ENCODE measurements around the gene FUS.
"Not testable (repeated sequence)": the region's sequence is repeated elsewhere in the genome, so short reads cannot be mapped to it uniquely, and the experiment has no call there.

FUS gene

GRCh38 chr16:31143011-31143693, 36.8 kb upstream of the FUS start:
- no peak for DNase-seq (ENCODE audit: low spot score)

- DNase-seq (ENCODE audit: low spot score), result no peak
Observed at GRCh38 chr16:31143694-31144148, 36.2 kb upstream of the FUS start.

DNA sequence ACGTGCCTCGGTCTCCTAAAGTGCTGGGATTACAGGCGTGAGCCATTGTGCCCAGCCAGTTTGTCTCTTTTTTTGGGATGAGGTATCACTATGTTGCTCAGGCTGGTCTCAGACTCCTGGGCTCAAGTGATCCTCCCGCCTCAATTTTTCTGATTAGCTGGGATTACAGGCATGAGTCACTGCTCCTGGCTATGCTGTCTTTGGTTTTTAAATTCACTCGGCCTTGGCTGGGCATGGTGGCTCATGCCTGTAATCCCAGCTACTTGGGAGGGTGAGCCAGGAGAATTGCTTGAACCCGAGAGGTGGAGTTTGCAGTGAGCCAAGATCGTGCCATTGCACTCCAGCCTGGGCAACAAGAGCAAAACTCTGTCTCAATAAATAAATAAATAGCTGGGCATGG, 35.5 kb upstream of the FUS start:
- not testable (repeated sequence) for DNase-seq (ENCODE audit: low spot score)

GRCh38 chr16:31145398-31145990, 34.4 kb upstream of the FUS start:
- DNase-seq (ENCODE audit: low spot score), result no peak

DNA sequence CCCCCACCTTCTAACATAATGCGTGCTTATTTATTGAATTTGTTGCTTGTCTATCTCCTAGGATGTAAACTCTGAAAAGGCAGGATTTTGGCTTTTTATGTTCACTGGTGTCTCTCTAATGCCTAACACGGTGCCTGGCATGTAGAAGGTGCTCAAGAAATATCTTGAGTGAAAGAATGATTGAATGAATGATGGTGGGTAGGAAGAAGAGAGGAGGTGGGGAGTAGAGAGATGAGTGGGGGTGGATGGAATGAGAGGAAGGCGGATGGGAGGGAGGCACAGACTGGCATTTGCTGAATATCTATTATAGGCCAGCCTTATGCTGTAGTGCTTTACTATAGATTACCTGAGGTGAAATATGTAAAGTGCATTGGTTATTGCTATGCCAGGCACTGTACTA, 32.4 kb upstream of the FUS start:
- DNase-seq (ENCODE audit: low spot score), result no peak

DNA sequence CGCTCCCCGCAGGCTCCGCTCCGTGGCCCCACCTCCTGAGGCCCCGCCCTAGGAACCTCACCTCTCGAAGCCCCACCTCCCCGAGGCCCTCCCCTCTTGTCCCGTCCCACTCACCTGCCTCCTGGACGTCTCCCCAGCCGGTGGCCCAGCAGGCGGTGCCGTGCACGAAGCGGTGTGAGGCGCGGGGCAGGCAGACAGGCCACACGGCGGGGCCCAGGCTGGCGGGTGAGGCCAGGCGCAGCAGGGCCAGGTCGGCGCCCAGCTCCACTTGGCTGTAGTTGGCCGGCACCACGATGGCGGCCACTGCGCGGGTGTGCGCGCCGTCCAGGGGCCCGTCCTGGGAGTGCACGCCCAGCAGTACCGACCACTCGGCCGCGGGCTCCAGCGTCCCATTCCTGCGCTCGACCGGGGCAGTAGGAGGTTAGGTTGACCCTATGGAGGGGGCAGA, 31.6 kb upstream of the FUS start:
- no peak for DNase-seq (ENCODE audit: low spot score)

DNA sequence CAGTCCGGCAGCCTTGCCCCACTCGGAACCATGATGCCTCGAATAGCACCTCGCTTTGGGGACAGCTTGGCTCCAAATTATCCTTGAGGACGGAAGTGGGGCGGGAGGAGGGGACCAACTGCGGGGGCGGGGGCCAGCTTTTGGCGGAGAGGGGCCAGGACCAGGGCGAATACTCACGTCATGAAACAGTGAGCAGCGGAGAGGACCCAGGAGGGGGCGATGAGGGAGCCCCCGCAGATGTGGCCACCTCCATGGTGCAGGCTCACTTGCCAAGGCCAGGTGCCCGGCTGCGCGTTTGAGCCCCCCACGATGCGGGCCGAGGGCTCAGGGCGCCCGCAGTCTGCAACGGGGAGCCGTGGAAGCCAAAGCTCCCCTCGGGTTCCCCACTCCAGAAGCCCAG, 31.0 kb upstream of the FUS start:
- DNase-seq (ENCODE audit: low spot score), result no peak

- no peak for DNase-seq (ENCODE audit: low spot score)
Observed at GRCh38 chr16:31149332-31149731, 30.6 kb upstream of the FUS start.

GRCh38 chr16:31149894-31150890, 29.7 kb upstream of the FUS start, which contains the start of gene PRSS36:
Gene PRSS36 (minus strand): TSS chr16:31150066. CDS start chr16:31150035, 31 bp downstream.
- no peak for DNase-seq (ENCODE audit: low spot score)

DNA sequence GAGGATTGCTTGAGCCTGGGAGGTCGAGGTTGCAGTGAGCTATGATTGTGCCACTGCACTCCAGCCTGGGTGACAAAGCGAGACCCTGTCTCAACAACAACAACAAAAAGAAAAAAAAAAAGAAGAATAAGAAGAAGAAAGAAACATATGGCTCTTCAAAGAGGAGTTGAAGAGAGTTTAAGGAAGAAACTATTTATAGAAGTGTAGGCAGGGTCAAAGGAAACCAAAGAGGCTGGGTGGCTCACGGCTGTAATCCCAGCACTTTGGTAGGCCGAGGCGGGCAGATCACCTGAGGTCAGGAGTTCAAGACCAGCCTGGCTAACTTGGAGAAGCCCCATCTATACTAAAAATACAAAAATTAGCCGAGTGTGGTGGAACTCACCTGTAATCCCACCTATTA, 29.0 kb upstream of the FUS start:
- DNase-seq (ENCODE audit: low spot score), result not testable (repeated sequence)

- no peak for DNase-seq (ENCODE audit: low spot score)
Observed at GRCh38 chr16:31157136-31157535, 22.8 kb upstream of the FUS start.

DNA sequence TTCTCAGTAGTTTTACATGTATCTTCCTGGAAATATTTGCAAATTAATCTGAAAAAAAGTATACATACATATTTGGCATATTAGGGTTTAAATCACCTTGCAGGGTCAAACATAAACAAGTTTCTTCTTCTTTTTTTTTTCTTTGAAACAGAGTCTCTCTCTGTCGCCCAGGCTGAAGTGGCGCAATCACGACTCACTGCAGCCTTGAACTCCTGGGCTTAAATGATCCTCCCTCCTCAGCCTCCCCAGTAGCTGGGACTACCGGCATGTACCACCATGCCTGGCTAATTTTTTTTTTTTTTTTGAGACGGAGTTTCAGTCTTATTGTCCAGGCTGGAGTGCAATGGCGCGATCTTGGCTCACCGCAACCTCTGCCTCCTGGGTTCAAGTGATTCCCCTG, 12.6 kb upstream of the FUS start:
- no peak for DNase-seq (ENCODE audit: low spot score)

DNA sequence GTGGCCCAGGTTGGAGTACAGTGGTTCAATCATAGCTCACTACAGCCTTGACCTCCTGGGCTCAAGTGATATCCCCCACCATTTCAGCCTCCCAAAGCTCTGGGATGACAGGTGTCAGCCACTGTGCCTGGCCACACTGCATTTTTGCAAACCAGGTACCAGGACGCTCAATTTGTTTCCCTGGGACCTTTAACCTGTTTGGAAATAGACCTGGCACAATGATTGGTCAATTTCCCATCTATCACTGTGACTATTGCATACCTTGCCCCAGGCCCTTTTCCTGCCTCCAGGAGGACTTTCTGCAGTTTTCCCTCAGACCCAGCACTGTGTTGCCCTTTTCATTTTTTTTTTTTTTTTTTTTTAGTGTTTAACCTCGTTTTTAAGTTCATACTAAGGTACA, 11.1 kb upstream of the FUS start:
- DNase-seq (ENCODE audit: low spot score), result no peak

DNA sequence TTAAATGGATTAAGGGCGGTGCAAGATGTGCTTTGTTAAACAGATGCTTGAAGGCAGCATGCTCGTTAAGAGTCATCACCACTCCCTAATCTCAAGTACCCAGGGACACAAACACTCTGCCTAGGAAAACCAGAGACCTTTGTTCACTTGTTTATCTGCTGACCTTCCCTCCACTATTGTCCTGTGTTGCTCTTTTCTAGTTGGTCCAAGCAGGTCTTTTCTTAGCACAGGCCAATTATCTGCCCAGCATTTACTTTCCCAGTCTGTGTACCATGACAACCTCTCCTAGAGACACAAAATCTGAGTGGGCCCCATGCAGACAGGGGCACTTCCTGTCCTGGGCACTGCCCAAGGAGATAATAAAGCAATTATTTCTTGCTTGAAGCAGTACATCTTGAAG, 9.9 kb upstream of the FUS start:
- DNase-seq (ENCODE audit: low spot score), result not testable (repeated sequence)

DNA sequence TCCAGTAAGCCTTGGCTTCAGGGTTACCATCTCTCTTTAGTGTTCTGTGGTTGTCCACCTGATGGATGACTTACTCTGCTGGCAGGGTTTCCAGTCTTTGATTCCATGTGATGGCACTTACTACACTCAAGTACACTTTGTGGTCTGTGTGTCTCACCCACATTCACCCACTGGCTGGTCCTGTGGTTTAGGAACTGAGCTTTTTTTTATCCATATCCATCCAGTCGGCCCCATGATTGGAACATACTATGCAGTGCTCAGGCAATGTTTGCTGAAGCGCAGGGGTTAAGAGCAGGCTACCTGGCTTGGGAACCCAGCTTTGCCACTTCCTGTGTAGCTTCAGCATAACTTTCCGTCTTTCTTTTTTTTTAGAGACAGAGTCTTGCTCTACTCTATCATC, 2.8 kb upstream of the FUS start:
- no peak for DNase-seq (ENCODE audit: low spot score)

DNA sequence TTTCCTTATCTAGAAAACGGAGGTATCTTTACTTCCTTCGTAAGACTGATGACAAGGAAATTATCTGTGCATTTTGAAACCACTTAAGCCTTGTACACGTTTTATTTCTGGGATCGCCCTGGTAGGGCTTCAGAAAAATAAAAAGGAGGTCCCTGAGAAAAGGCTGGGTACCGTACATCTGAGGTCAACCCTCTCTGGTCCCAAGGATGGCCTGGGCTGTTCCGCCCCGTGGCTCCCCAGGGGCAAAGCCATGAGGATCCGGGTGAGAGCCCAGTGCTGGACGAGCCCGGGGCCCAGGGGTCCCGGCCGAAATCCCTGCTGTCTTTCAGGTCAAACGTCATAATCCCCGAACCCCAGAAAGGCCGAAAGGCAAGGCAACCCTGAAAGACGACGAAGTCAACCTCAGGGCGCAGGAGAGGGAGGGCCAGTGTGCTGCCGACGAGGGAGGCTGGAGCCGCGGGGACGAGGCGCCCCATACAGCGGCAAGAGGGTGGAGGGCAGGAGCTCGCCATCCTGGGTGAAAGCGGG, 656 bp upstream of the FUS start:
- DNase-seq (ENCODE audit: low spot score), result no peak

GRCh38 chr16:31181102-31181830, 1.3 kb downstream of the FUS start:
- DNase-seq (ENCODE audit: low spot score), result peak; percentile 36

DNA sequence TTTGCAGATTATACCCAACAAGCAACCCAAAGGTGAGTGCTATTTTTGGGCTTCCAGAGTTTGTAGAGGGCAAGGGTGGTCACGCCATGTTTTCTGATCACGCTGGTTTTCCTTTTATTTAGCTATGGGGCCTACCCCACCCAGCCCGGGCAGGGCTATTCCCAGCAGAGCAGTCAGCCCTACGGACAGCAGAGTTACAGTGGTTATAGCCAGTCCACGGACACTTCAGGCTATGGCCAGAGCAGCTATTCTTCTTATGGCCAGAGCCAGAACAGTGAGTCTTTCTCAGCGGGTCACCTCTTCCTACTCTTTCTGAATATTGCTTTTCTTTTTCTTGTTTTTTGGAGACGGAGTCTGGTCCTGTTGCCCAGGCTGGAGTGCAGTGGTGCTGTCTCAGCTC, 2.5 kb downstream of the FUS start:
- no peak for DNase-seq (ENCODE audit: low spot score)

DNA sequence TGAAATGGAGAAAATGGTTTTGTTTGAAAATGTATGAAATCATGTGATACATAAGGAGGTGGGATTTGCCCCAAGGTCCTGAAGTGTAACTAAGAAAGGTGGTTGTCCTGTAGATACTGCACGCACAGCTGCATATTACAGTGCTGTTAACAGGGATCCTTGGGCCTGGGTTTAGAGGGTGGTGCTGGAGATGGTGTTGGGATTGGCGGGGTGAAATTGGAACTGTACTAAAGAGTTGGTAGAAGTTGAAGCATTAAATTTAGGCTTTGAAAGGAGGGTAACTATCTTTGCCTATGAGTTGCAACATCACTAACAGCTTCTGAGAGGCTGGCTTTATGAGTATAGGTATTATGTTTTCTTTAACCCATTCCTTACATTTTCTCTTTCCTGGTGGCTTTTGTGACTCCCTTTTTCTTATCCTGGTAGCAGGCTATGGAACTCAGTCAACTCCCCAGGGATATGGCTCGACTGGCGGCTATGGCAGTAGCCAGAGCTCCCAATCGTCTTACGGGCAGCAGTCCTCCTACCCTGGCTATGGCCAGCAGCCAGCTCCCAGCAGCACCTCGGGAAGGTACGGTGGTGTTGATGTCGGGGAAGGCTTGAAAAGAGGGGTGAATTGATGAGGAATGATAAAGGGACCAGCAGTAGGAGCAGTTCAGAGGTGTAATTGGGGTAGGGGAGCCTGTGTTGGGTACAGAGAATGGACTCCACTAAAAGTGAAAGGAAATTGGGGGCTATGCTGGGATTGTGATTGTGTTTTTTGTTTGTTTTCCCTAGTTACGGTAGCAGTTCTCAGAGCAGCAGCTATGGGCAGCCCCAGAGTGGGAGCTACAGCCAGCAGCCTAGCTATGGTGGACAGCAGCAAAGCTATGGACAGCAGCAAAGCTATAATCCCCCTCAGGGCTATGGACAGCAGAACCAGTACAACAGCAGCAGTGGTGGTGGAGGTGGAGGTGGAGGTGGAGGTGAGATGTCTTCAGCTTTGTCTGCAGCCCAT, 3.8 kb downstream of the FUS start:
- DNase-seq (ENCODE audit: low spot score), result no peak

DNA sequence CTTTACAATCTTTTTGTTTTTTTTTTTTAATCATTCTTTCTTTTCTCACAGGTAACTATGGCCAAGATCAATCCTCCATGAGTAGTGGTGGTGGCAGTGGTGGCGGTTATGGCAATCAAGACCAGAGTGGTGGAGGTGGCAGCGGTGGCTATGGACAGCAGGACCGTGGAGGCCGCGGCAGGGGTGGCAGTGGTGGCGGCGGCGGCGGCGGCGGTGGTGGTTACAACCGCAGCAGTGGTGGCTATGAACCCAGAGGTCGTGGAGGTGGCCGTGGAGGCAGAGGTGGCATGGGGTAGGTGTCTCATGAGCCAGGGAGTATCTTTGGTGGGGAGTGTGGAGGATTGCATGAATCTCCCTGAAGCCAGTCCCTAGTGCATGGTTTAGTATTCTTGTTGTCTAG, 4.9 kb downstream of the FUS start:
- no peak for DNase-seq (ENCODE audit: low spot score)

All from SK-N-DZ (cell line).